Common myeloid progenitor, CD34-positive (primary cell): Measurements from ENCODE around the gene ATP1B1.

ENCODE experiments used
- CTCF ChIA-PET: fragments of 350-600 bp; sonication (Branson Sonifier 250); formaldehyde crosslinking; loops from one replicate; lab custom pipeline; 2021; ENCODE audit warnings: antibody characterized with exemption; lab: Charles Lee
- POLR2A ChIA-PET: fragments of 350-600 bp; sonication (Branson Sonifier 250); formaldehyde crosslinking; loops from one replicate; lab custom pipeline; 2021; ENCODE audit warnings: antibody characterized with exemption; lab: Charles Lee
- DNase-seq, 3 donors: peaks; one replicate each; pipeline versions ENCODE4 v3.0.0 to v3.0.0-alpha.2; 2013
- H3K27ac ChIP-seq, 2 experiments: 1 replicate in 1 of 2; 2 replicates in 1 of 2; pipeline ENCODE4 v1.7.0; 2013; ENCODE audit warnings: inconsistent platforms in 2 of 2, low read length in 2 of 2, mild to moderate bottlenecking in 2 of 2, low read depth in 1 of 2, moderate library complexity in 1 of 2; ENCODE audit not compliant: severe bottlenecking in 2 of 2, insufficient read depth in 1 of 2, poor library complexity in 1 of 2
- H3K27me3 ChIP-seq, 5 experiments: replicated peaks in 2 of 5; 1 replicate in 3 of 5; 2 replicates in 2 of 5; pipeline versions ENCODE4 v1.6.1 to v1.7.0; 2013; ENCODE audit warnings: low read length in 4 of 5, mild to moderate bottlenecking in 2 of 5, moderate library complexity in 2 of 5, inconsistent platforms in 1 of 5; ENCODE audit not compliant: insufficient read depth in 5 of 5, control insufficient read depth in 4 of 5
- H3K36me3 ChIP-seq, 4 experiments: 1 replicate in 2 of 4; 2 replicates in 2 of 4; pipeline versions ENCODE4 v1.6.1 to v1.7.0; 2013; ENCODE audit warnings: low read length in 3 of 4, control low read depth in 1 of 4, mild to moderate bottlenecking in 1 of 4; ENCODE audit not compliant: control insufficient read depth in 4 of 4, insufficient read depth in 4 of 4
- H3K4me1 ChIP-seq, 4 experiments: 1 replicate in 3 of 4; 2 replicates in 1 of 4; pipeline versions ENCODE4 v1.6.1 to v1.7.1; 2013; ENCODE audit warnings: low read length in 3 of 4, mild to moderate bottlenecking in 3 of 4, control low read depth in 1 of 4, inconsistent platforms in 1 of 4, moderate library complexity in 1 of 4; ENCODE audit not compliant: control insufficient read depth in 4 of 4, insufficient read depth in 4 of 4; ENCODE audit errors: control extremely low read depth in 1 of 4
- H3K4me3 ChIP-seq, 7 experiments: 1 replicate in 4 of 7; 2 replicates in 3 of 7; pipeline versions ENCODE4 v1.5.1 to v1.7.0; 2013; ENCODE audit warnings: mild to moderate bottlenecking in 7 of 7, low read length in 6 of 7, moderate library complexity in 6 of 7, inconsistent platforms in 2 of 7, low read depth in 2 of 7, control low read depth in 1 of 7; ENCODE audit not compliant: insufficient read depth in 4 of 7, control insufficient read depth in 1 of 7; ENCODE audit errors: extremely low read depth in 1 of 7
- H3K9me3 ChIP-seq, 5 experiments: 1 replicate in 4 of 5; 2 replicates in 1 of 5; pipeline versions ENCODE4 v1.6.1 to v1.7.1; 2013; ENCODE audit warnings: low read length in 4 of 5, mild to moderate bottlenecking in 2 of 5, inconsistent platforms in 1 of 5, low read depth in 1 of 5, moderate library complexity in 1 of 5; ENCODE audit not compliant: control insufficient read depth in 4 of 5, insufficient read depth in 2 of 5; ENCODE audit errors: control extremely low read depth in 1 of 5
- WGBS: methylation state at CpG from one replicate; pipeline ENCODE4 v1.1.5; 2013; ENCODE audit not compliant: insufficient coverage; 5-methylcytosine and 5-hydroxymethylcytosine counted together

The ATP1B1 gene

DNA sequence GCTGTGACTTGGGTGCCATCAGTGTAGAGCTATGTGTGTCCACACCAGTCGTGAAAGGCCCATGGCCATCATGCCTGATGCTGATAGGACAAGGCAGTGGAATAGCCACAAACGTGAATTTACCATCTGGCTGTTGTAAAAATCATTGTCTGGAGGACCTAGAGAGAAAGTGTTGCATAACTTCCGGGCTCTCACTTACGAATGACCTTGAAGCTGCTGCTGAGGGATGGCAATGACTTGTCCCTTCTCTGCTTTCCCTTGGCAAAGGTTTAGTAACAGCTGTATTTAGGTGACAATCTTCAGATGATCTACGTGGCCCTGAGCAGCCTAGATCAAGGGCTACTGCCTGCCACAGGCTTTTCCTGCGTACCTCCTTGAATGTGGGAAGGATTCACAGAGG is 5.8 kb downstream of the ATP1B1 start:
- WGBS: 67% methylated on average over 5 of the region's 6 CpGs
- Histone ChIP-seq H3K36me3 (peaks cover 4 to 41% (median 33%) of the 10 kb centered on the region in 4 experiments), H3K4me3 (no peak overlapping the region), H3K4me1 (peaks cover 24 to 65% (median 56%) of the 10 kb centered on the region in 4 experiments), H3K27ac (peak overlapping the region in 1 of 2 experiments; percentile 52), H3K27me3 (no peaks in the 10 kb centered on the region), H3K9me3 (no peaks in the 10 kb centered on the region)
- ChIA-PET CTCF (interaction anchor here (0.9 to 2.8 kb wide), 4 partner anchors 12 to 507 kb away, joined by 3 to 13 read pairs (median 4); no protein-coding TSS in a partner anchor), POLR2A (no interaction called here)
- DNase-seq: peak in 2 of 3 donors; percentile 28 to 42

DNA sequence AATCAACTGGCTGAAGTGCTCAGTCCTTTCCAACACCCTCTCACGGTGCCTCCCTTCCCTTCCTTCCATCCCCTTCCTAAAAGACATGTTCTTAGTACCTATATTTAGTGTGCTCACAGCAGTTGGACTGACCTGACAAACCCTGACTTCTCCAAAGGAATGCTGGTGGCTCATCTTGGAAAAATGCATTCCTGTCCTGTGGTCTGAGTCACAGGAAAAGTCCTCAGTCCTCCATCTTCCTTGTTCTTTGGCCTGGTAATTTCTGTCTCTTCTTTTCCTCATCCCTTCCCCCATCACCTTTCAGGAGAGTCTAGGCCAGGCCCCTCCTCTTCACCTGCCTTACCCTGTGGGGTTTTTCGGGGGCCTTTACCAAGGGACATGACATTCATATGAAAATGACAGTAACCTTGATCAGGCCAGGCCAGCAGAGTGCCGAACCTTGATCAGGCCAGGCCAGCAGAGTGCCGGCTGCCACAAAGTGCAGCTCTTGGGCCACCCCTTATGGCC is 7.2 kb downstream of the ATP1B1 start:
- 95% methylated on average over 3 of the region's 4 CpGs for WGBS
- H3K9me3 ChIP-seq: no peaks in the 10 kb centered on the region
- no peaks in the 10 kb centered on the region for H3K27me3 ChIP-seq
- CTCF ChIA-PET: no interaction called here
- no peak overlapping the region for H3K27ac ChIP-seq
- DNase-seq: no peak
- H3K4me1 ChIP-seq: peaks cover 12 to 51% (median 44%) of the 10 kb centered on the region in 4 experiments
- peaks cover 4 to 46% (median 37%) of the 10 kb centered on the region in 4 experiments for H3K36me3 ChIP-seq
- POLR2A ChIA-PET: no interaction called here
- no peak overlapping the region for H3K4me3 ChIP-seq

DNA sequence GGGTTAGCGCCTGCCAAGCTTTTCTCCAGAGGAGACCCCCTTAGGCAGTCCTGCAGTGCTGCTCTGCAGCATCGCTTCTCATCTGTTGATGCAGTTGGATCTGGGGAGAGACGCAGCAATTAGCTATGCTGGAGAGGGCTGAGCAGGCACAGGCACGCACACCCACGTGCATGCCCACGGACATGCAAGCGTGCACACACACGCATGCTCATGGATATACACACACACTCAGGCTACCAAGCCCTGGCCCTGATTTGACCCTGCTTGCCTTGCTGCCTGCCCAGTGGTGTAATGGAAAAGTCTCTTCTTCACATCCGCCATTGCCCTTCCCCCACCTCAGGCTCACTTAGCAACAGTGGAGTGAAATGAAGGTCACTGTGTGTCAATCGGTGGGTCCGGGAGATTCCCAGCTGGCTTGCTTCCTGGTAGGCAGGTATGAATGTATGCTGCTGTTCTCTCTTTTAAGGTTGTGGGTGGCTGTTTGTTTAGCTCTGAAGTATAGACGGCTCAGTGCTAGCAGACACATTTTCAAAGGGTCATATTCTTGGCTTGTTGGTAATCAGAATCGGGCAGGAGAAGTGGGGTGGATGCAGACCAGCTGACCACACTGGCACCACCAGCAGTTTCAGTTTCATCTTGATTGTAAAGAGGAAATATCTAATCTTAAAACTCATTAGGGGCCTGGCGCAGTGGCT is 9.5 kb downstream of the ATP1B1 start:
- Histone ChIP-seq H3K36me3 (peaks cover 4 to 59% (median 46%) of the 10 kb centered on the region in 4 experiments), H3K27ac (no peak overlapping the region), H3K4me1 (peaks cover 1 to 27% (median 21%) of the 10 kb centered on the region in 4 experiments), H3K4me3 (peak overlapping the region in 1 of 7 experiments; percentile 28), H3K27me3 (no peaks in the 10 kb centered on the region), H3K9me3 (no peaks in the 10 kb centered on the region)
- WGBS: 87% methylated on average over 9 of the region's 14 CpGs
- POLR2A ChIA-PET: no interaction called here
- peak in 2 of 3 donors; percentile 47 to 56 for DNase-seq
- CTCF ChIA-PET: interaction anchor here (1.0 to 2.4 kb wide), 5 partner anchors 9 to 513 kb away, joined by 3 to 9 read pairs (median 4); no protein-coding TSS in a partner anchor

DNA sequence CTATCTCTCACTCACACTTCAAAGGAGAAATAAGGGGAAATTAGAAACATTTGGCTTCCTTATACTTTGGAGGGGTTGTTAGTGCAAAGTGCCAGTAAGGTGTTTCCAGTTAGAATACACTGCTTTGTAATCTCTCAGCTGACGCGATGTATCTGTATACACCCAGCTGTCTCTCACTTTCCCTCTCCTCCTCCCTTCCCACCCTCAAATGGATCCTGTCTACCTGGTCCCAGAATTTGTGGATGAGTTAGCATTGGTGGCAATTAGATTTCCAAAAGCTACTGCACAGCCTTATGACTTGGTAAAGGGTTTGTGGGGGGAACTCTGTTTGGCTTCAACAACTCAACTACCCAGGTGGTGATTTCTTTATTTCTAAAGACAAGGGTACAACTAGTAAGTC is 10.5 kb downstream of the ATP1B1 start:
- Histone ChIP-seq H3K9me3 (no peaks in the 10 kb centered on the region), H3K27ac (no peak overlapping the region), H3K4me1 (peaks cover 0 to 17% (median 13%) of the 10 kb centered on the region in 4 experiments), H3K36me3 (peaks cover 4 to 59% (median 49%) of the 10 kb centered on the region in 4 experiments), H3K4me3 (no peak overlapping the region), H3K27me3 (no peaks in the 10 kb centered on the region)
- POLR2A ChIA-PET: no interaction called here
- DNase-seq: no peak
- CTCF ChIA-PET: interaction anchor here (0.5 to 2.4 kb wide), 5 partner anchors 8 to 231 kb away, joined by 3 to 9 read pairs (median 4); no protein-coding TSS in a partner anchor
- WGBS: no CpG with 5 or more reads among the region's 2 CpGs

DNA sequence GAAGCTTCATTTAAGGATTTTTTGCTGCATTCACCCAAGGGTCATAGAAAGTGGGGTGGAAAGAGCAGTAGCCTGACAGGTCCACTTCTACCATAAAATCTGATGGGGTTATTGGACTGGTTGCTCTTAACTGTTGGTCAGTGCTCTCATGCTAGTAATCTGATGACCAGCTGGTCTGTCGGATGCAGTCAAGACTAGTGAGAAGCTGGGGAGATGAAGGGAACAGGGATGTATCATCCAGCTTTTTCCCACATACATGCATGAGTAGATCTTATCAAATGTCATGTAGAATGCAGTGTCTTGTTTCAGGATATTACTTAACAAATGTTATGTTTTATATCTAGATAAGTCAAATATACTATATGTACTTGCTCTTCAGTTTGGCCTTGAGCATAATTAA is 11.1 kb downstream of the ATP1B1 start:
- H3K9me3 ChIP-seq: no peaks in the 10 kb centered on the region
- H3K4me1 ChIP-seq: peaks cover 0 to 14% (median 9%) of the 10 kb centered on the region in 4 experiments
- CTCF ChIA-PET: interaction anchor here (0.5 to 2.4 kb wide), 4 partner anchors 10 to 231 kb away, joined by 3 to 9 read pairs (median 4); no protein-coding TSS in a partner anchor

DNA sequence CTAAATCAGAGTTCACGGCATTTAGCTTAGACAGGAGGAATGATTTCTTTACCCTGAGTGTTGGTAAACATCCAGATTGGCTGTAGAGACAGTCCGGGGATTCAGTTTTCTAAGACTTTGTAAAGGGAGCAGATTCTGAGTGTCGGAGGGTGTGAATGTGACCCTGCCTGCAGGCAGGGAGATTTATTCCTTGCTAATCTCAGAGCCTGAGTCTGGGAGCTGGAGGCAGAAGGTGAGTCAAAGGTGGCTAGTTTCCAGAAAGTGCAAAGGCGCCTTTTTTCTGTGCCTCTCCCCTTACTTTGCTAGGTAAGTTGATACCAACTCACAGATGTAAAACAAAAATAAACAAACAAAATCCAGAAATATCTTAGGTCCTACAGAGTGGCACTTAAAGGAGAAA is 11.7 kb downstream of the ATP1B1 start:
- Histone ChIP-seq H3K27ac (no peak overlapping the region), H3K4me3 (no peak overlapping the region), H3K27me3 (no peaks in the 10 kb centered on the region), H3K9me3 (no peaks in the 10 kb centered on the region), H3K36me3 (peaks cover 4 to 56% (median 45%) of the 10 kb centered on the region in 4 experiments), H3K4me1 (peaks cover 0 to 12% (median 7%) of the 10 kb centered on the region in 4 experiments)
- CTCF ChIA-PET: interaction anchor here (1.0 to 1.9 kb wide), 2 partner anchors 10 to 14 kb away, joined by 4 to 5 read pairs; no protein-coding TSS in a partner anchor
- no peak for DNase-seq
- 100% methylated on average over 2 of the region's 4 CpGs for WGBS
- POLR2A ChIA-PET: no interaction called here

More for the DNA sequence above, 11.1 kb downstream of the ATP1B1 start:
- H3K27me3 ChIP-seq: no peaks in the 10 kb centered on the region
- no peak overlapping the region for H3K4me3 ChIP-seq
- no peak overlapping the region for H3K27ac ChIP-seq
- POLR2A ChIA-PET: no interaction called here
- WGBS: no CpG with 5 or more reads among the region's 1 CpG
- peaks cover 4 to 56% (median 45%) of the 10 kb centered on the region in 4 experiments for H3K36me3 ChIP-seq
- no peak for DNase-seq
